Measurements from ENCODE around the gene SLC4A4. TPM values are rescaled to one million over a fixed set of nuclear protein-coding genes. Genes with fewer than 3 reads are reported as not detected.

Gene SLC4A4
- polyA plus RNA-seq, 1 of the 3 experiments (the other 2 are of a cell fraction), result not detected

GRCh38 chr4:71553605-71554004 is 214.8 kb downstream of the SLC4A4 start:
- peak; percentile 0 for DNase-seq
- no peaks in the 10 kb centered on the region for H3F3A ChIP-seq (replicated peaks; ENCODE audit: insufficient read depth)
- H3K27ac ChIP-seq (ENCODE audit: low read depth in 2 of 2, low read length in 1 of 2), result no peak overlapping the region
- H2AFZ ChIP-seq (ENCODE audit: low read depth), result no peak overlapping the region
- H3K4me1 ChIP-seq (ENCODE audit: control insufficient read depth in 1 of 2, insufficient read depth in 2 of 2, low read depth in 1 of 2, low read length in 1 of 2), result no peaks in the 10 kb centered on the region
- no peak overlapping the region for H3K4me3 ChIP-seq (ENCODE audit: low read depth in 2 of 2, low read length in 1 of 2)
- WGBS (ENCODE audit: low lambda C conversion rate), result 3% methylated on average over 1 of the region's 1 CpG
- TF ChIP-seq CTCF (IDR thresholded peaks at IDR 0.05) (peak; percentile 49), RCOR1 (IDR thresholded peaks at IDR 0.05; ENCODE audit: low read length) (no peak), ZBTB33 (IDR thresholded peaks at IDR 0.05; ENCODE audit: borderline replicate concordance, low read depth) (no peak), RAD21 (IDR thresholded peaks at IDR 0.05; ENCODE audit: low read length) (peak; percentile 42)
- H3K27me3 ChIP-seq (ENCODE audit: insufficient read depth), result no peaks in the 10 kb centered on the region
- no peak overlapping the region for H3K4me2 ChIP-seq
- no peak overlapping the region for H3K9ac ChIP-seq
- no peaks in the 10 kb centered on the region for H3K9me2 ChIP-seq
- H3K36me3 ChIP-seq (replicated peaks in 1 of 2; ENCODE audit: control insufficient read depth in 1 of 2, insufficient read depth in 2 of 2, low read length in 1 of 2), result no peaks in the 10 kb centered on the region
- ChIA-PET POLR2A (no interaction called here), CTCF (interaction anchor here (0.9 to 1.2 kb wide), 3 partner anchors 54 to 902 kb away, joined by 3 to 5 read pairs (median 3); no protein-coding TSS in a partner anchor)
- H4K20me1 ChIP-seq (ENCODE audit: insufficient read depth), result no peaks in the 10 kb centered on the region
- H3K9me3 ChIP-seq, result no peaks in the 10 kb centered on the region
- H3K79me2 ChIP-seq (ENCODE audit: insufficient read depth), result no peaks in the 10 kb centered on the region

- ChIA-PET POLR2A (no interaction called here), CTCF (interaction anchor here (0.9 to 1.2 kb wide), 3 partner anchors 54 to 902 kb away, joined by 3 to 5 read pairs (median 3); no protein-coding TSS in a partner anchor)
- Histone ChIP-seq H3K9ac (no peak overlapping the region), H2AFZ (ENCODE audit: low read depth) (no peak overlapping the region), H3K79me2 (ENCODE audit: insufficient read depth) (no peaks in the 10 kb centered on the region), H3K4me1 (ENCODE audit: control insufficient read depth in 1 of 2, insufficient read depth in 2 of 2, low read depth in 1 of 2, low read length in 1 of 2) (no peaks in the 10 kb centered on the region), H3K9me3 (no peaks in the 10 kb centered on the region), H3K4me2 (no peak overlapping the region), H3K27me3 (ENCODE audit: insufficient read depth) (no peaks in the 10 kb centered on the region), H3K27ac (ENCODE audit: low read depth in 2 of 2, low read length in 1 of 2) (no peak overlapping the region), H4K20me1 (ENCODE audit: insufficient read depth) (no peaks in the 10 kb centered on the region), H3K9me2 (no peaks in the 10 kb centered on the region), H3K4me3 (ENCODE audit: low read depth in 2 of 2, low read length in 1 of 2) (no peak overlapping the region), H3K36me3 (replicated peaks in 1 of 2; ENCODE audit: control insufficient read depth in 1 of 2, insufficient read depth in 2 of 2, low read length in 1 of 2) (no peaks in the 10 kb centered on the region), H3F3A (replicated peaks; ENCODE audit: insufficient read depth) (no peaks in the 10 kb centered on the region)
- no peak for TF ChIP-seq TAF1 (IDR thresholded peaks at IDR 0.05; ENCODE audit: borderline replicate concordance, low read depth, low read length)
- 3% methylated on average over 2 of the region's 2 CpGs for WGBS (ENCODE audit: low lambda C conversion rate)
- DNase-seq, result no peak
These were observed 215.2 kb downstream of the SLC4A4 start for GRCh38 chr4:71554025-71554424.

- TF ChIP-seq NRF1 (IDR thresholded peaks at IDR 0.05; ENCODE audit: low read depth, low read length) (no peak), YY1 (IDR thresholded peaks at IDR 0.05; ENCODE audit: low read depth) (no peak), EP300 (IDR thresholded peaks at IDR 0.05; ENCODE audit: borderline replicate concordance in 1 of 2, low read depth in 1 of 2, low read length in 1 of 2) (no peak), JUND (IDR thresholded peaks at IDR 0.05) (no peak), MXI1 (IDR thresholded peaks at IDR 0.05; ENCODE audit: low read depth, low read length) (no peak), SIN3A (IDR thresholded peaks at IDR 0.05; ENCODE audit: borderline replicate concordance, low read depth, low read length) (no peak), REST (IDR thresholded peaks at IDR 0.05; ENCODE audit: low read depth, low read length) (no peak), GABPA (IDR thresholded peaks at IDR 0.05; ENCODE audit: low read depth) (no peak), RXRA (IDR thresholded peaks at IDR 0.05; ENCODE audit: borderline replicate concordance, low read depth) (no peak), POLR2AphosphoS5 (IDR thresholded peaks at IDR 0.05; ENCODE audit: low read depth, low read length) (no peak), NFIC (IDR thresholded peaks at IDR 0.05; ENCODE audit: borderline replicate concordance) (no peak), FOXM1 (IDR thresholded peaks at IDR 0.05; ENCODE audit: low read depth) (no peak)
- Histone ChIP-seq H3K4me3 (ENCODE audit: low read depth in 2 of 2, low read length in 1 of 2) (no peak overlapping the region), H3F3A (replicated peaks; ENCODE audit: insufficient read depth) (peaks cover 11% of the 10 kb centered on the region), H3K4me2 (no peak overlapping the region), H3K9me3 (no peaks in the 10 kb centered on the region), H4K20me1 (ENCODE audit: insufficient read depth) (no peaks in the 10 kb centered on the region), H3K27me3 (ENCODE audit: insufficient read depth) (no peaks in the 10 kb centered on the region), H3K9me2 (no peaks in the 10 kb centered on the region), H3K4me1 (ENCODE audit: control insufficient read depth in 1 of 2, insufficient read depth in 2 of 2, low read depth in 1 of 2, low read length in 1 of 2) (no peaks in the 10 kb centered on the region), H3K36me3 (replicated peaks in 1 of 2; ENCODE audit: control insufficient read depth in 1 of 2, insufficient read depth in 2 of 2, low read length in 1 of 2) (no peaks in the 10 kb centered on the region), H3K79me2 (ENCODE audit: insufficient read depth) (no peaks in the 10 kb centered on the region), H3K9ac (no peak overlapping the region), H3K27ac (ENCODE audit: low read depth in 2 of 2, low read length in 1 of 2) (no peak overlapping the region), H2AFZ (ENCODE audit: low read depth) (no peak overlapping the region)
- DNase-seq, result no peak
- POLR2A ChIA-PET, result no interaction called here
- 0% methylated on average over 1 of the region's 1 CpG for WGBS (ENCODE audit: low lambda C conversion rate)
- CTCF ChIA-PET, result no interaction called here
These were observed 219.4 kb downstream of the SLC4A4 start for GRCh38 chr4:71558248-71558647.
